NCI-H1105 treated with DMSO at 0.1 percent for 48 hours (cell line): ENCODE measurements around the gene HNRNPR.
"Not testable (repeated sequence)": the region's sequence is repeated elsewhere in the genome, so short reads cannot be mapped to it uniquely, and the experiment has no call there.

Experiments
- DNase-seq: peaks from one replicate; lab custom pipeline; 2025; lab: John Stamatoyannopoulos, UW

The HNRNPR gene

DNA sequence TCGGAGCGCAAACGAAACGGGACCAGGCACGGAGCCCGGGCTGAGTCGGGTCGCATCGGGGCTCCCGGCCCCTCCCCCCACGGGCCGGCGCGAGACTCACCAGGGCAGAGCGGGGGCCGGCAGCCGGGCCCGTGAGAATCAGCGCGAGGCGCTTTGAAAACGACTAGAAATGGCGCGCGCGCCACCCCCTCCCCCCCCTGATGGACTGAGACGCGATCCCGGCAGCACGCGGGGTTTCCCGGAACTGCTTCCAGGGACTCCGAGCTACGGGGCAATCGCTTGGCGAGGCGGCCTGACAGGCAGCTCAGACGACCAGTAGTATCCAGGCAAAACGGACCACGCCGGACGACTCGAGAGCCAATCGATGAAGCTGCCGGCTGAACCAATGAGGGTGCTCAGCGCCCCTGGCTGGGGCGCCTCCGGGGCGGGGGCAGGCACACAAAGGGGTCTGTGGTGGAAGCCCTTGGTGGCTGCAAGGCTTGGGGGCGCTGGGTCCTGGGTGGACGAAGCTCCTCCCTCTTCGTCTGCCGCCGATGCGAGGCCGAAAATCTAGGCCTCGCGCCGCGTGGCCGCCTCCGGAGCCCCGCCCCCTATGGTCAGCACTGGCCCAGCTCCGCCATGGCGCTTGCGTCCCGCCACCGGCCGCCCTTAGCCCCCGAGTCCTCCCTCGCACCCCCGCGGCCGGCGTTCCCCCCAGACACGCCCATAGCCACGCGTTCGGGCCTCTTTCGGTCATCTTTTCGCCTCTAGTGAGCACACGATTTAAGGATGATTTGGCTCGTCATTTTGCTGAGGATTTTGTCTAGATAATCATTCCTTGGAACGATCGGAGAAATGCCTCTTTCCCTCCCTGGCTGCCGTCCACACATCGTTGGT, at the start of gene HNRNPR:
Gene HNRNPR (minus strand): TSS at position 174 of the 876 bp plus-strand sequence. CDS start 3,276 bp downstream, outside the sequence.
- DNase-seq = peak; percentile 100

DNA sequence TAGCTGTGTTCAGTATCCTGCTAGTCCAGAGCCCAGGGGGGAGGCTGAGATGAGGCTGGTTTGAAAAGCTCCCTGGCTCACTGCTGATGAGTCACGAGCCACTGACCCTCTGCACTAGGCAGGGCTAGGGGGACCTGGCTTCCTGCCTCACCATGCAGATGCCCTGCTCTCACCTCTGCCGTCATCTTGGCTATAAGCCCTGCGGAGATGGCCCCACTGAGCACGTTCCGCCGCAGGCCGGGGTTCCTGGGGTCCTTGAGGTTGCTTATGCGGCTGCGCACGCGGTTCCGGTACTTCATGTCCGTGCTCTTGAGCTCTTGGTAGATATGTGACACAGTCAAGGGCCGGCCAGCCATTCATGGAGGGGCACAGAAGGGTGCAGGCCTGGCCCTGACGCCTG, 49.6 kb upstream of the HNRNPR start:
- DNase-seq = no peak

- no peak for DNase-seq
Observed at GRCh38 chr1:23392125-23392855, 48.2 kb upstream of the HNRNPR start.

- no peak for DNase-seq
Observed at GRCh38 chr1:23389837-23390321, 45.8 kb upstream of the HNRNPR start.

DNA sequence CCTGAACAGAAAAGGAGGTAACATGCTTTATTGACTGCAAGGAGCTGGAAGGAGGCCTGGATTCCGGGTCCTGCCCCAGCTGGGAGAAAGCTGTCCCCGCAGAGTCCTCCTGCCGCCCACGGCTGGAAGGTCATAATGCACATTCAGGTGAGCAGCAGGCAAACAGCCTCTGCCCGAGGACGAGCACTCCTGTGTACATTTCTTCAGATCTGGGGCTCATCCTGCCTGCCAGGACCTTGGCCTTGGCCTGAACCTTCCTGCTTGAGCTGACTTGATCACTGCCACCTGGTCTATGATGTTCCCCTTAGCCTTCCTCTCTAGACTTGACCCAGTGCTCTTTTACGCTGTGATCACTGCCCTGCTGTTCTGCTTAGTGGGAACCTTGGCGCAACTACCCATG, 43.4 kb upstream of the HNRNPR start:
- no peak for DNase-seq

- DNase-seq = no peak
Observed at GRCh38 chr1:23385119-23385621, 41.1 kb upstream of the HNRNPR start.

GRCh38 chr1:23384312-23385058, 40.4 kb upstream of the HNRNPR start:
- no peak for DNase-seq

GRCh38 chr1:23383577-23384311, 39.7 kb upstream of the HNRNPR start:
- no peak for DNase-seq

DNA sequence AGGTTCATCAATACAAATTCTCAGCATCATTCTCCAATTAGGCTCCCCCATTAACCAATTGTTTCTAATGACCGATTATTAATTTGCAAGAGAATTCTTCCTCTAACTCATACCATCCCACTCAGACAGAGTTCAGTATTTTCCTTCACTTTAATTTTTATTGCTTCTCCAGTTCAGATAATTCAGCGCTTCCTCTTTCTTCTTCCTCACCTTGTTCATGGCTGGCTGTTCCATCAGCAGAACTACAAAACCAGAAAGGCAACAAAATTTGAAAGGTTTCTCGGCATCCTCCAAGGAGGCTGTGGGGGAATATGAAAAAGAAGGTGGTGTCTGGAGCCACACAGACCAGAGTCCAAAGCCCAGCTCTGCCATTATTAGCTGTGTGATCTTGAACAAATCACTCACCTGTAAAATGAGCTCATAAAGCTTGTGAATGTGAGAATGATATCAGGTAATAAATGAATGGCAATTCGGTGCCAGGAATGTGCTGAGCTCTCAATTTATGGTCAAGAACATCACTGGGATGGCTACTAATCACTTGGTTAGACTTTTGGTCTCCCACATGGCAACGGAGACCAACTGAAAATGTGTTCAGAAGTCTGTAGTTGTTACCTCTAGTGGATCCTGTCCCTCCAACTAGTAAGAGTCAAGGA, 37.3 kb upstream of the HNRNPR start:
- no peak for DNase-seq

DNA sequence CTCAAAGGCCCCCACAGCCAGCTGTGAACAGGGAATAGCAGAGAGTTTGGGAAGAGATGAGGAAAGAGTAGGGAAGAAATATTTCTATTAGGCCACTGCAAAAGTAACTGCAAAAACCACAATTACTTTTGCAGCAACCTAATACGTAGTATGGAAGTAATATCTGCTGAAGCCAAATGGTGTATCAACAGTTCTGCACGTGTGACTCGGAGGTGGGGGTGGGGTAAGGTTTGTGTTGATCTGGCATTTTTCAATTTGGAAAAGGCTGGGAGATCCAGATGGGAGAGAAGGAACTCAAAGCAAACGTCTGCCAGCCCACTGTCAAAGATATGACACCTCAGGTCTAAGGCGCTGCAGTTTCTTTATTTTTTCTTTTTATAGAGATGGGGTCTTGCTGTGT, 36.6 kb upstream of the HNRNPR start:
- no peak for DNase-seq

GRCh38 chr1:23380236-23380635, 36.2 kb upstream of the HNRNPR start:
- not testable (repeated sequence) for DNase-seq

DNA sequence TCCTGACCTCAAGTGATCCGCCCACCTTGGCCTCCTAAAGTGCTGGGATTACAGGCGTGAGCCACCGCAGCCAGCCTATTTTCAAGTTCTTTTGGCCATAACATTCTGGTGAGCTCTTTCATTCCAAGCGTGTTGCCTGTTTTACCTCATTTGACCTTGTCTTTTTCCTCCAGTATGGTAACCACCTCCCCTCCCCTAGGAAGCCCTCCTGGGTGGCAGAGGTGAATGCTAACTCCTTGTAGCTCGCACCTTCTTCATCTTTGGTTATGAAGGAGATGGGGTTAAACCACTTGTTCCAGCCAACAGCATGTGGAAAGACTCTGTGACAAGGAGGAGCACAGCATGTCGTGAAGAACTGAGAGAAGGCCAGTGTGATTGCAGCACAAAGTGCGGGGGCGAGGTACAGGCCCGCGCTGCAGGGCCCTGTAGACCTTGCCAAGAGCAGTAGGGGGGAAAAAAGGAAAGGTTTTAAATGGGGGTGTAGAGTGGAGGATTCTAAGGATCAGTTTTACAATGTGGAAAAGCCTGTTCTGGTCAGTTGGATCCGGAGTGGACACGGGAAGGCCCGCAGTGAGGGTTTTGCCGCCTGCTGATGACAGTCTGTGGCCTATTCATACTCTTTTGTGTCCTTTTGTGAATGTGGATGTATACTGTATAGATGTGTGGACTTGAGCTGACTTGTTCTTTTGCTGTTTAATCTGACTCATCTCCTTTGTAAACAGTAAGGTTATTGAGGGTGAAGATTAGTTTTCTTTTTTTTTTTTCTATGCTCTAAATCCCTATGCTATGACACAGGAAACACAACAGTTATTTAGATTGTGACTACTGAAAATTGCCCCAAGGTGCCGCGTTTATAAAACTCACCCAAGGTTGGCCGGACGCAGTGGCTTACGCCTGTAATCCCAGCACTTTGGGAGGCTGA, 33.1 kb upstream of the HNRNPR start:
- DNase-seq = no peak

DNA sequence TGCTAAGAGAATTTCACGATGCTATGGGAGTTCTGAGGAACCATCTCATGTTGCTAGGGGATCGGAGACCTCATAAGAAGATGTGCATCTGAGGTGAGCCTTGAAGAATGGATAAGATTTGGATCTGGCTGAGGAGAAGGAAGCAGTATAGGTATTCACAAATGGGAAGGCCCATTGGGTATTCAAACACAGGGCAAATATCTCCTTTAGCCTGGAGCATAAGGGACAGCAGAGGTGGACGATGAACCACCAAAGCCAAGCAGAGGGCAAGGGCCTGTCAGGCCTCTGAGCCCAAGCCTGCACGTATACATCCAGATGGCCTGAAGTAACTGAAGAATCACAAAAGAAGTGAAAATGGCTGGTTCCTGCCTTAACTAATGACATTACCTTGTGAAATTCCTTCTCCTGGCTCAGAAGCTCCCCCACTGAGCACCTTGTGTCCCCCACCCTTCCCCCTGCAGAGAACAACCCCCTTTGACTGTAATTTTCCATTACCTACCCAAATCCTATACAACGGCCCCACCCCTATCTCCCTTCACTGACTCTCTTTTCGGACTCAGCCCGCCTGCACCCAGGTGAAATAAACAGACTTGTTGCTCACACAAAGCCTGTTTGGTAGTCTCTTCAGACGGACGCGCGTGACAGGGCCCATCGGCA, 30.1 kb upstream of the HNRNPR start:
- not testable (repeated sequence) for DNase-seq

- DNase-seq = no peak
Observed at GRCh38 chr1:23371987-23372880, 28.1 kb upstream of the HNRNPR start.

DNA sequence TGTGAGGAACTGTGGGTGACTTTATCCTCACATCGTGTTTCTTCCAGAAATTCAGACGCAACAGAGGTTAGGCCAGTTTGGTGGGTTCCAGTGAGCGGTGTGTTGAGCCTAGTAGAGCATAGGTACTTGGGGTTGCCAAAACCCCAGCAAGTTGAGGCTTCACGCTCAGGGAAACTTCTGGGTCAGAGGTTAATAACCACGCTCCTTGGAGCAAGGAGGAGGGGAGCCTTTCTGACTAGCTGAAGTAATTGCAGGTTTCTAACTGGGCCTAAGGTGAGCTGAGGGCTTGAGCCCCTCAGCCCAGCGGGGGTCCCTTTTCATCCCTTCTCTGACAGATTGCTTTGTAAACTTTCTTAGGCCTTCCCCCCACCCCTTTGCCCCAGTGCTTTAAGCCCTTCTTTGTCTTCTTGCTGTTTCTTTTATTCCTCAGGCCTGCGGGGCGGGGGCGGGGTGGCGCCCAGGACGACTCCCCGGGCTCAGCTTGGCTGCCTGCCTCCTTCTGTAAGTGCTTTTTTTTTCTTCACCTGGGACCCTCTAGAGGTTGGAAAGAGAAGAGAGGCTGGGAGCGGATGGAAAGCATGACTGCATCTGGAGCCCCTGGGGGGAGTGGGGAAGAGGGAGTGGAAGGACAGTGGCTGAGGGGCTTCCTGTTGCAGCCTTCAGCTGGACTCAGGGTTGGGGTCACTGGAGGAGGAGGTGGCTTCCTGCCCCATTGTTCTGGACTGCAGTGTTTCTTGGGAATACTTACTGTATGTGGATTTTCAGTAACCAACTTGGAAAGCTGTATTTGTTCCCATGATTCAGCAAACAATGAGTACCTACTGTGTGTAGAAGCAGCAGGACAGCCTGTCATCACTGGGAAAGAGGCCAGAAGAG, 26.9 kb upstream of the HNRNPR start:
- peak; percentile 51 for DNase-seq

GRCh38 chr1:23370330-23370708, 26.2 kb upstream of the HNRNPR start:
- DNase-seq = no peak

DNA sequence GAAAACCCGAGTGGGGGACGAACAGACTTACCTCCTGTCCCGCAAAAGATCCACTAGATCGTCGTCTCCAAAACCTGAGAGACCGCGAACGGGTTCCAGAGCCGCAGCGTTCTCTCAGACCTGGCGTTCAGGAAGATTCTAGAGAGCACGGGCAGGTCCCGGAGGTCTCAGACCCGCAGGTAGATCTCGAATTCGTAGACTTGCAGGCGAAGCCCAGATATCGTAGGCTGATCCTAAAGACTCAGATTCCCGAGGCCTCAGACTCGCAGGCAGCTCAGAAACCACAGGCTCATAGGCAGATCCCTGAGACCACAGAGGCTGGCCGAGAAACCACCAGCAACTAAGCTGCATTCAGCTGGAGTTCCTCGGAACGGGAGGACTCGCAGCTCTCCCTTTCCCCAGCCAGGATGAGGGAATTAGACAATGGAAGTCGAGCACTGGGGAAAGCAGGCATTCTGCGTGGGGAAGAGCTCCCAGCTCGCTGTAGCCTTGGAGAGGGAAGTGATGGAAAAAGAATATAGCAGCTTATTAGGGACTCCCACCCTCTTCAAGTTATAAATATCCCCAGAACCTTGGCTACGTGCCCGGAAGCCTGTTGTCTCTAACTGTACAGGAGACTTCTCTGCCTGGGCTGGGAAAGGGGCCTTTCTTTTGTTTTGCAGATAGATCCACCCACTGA, 25.4 kb upstream of the HNRNPR start, which contains the start of gene ZNF436:
Gene ZNF436 (minus strand): TSS at position 502 of the 679 bp plus-strand sequence. CDS start 1,831 bp downstream, outside the sequence.
- DNase-seq = peak; percentile 94
